NCI-H2107 treated with DMSO at 0.1 percent for 48 hours (cell line): Measurements from ENCODE around the gene SSTR3.
"Not testable (repeated sequence)": the region's sequence is repeated elsewhere in the genome, so short reads cannot be mapped to it uniquely, and the experiment has no call there.

Experiments used
- DNase-seq: peaks from one replicate; lab custom pipeline; 2025; ENCODE audit not compliant: unreplicated experiment; lab: John Stamatoyannopoulos, UW

SSTR3 gene

DNA sequence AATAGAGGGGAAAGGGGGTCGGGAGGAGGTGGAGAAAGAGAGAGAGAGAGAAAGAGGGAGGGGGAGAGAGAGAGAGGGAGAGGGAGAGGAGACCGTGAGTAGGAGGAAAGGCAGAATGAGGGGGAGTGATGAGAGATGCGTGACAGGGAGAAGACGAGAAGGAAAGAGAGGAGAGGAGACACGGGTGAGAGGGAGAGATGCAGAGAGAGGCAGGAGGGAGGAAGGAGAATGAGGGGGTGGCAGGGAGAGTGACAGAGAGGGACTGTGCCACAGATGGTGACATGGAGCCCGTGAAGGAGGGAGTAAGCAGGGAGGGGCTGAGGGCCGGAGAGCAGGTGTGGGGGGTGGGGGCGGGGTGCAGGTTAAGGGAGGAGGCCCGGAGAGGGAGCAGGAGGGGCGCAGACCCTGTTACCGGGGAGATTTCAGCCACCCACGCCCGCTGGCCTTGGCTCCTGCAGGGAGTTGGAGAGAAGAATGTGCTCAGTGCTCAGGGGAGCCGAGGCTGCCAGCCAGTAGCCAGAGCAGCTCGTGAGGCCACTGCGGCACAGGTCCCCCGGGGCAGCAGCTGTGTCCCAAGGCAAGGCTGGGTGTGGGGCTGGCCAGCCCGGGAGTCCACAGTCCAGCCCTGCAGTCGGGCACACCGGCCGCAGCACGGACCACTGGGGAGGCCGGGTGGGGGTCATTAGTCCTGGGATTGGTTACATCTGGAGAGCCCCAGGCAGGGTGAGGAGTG is at the start of gene SSTR3:
Gene SSTR3, minus strand, starts transcription at position 304 of the 733 bp plus-strand sequence. CDS start 4,674 bp downstream, outside the sequence.
- no peak for DNase-seq

DNA sequence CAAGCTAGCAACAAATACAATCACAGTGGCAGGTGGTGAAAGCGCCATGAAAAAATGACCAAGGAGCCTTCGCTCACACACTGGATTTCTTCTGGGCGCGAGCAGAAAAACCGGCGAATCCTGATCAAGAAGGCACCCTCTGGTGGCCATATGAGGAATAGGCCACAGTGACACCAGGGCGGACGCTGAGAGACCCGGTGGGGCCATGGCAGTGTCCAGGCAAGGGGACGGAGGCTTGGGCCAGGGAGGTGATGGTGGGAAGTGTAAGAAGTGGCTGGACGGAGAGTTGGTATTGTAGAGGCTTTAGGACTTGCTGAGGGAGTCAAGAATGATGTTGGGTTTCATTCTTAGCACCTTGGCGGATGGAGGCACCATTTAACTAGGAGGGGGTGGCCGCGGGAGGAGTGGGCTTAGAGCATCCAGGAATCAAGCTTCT is 48.6 kb upstream of the SSTR3 start:
- peak; percentile 14 for DNase-seq

DNA sequence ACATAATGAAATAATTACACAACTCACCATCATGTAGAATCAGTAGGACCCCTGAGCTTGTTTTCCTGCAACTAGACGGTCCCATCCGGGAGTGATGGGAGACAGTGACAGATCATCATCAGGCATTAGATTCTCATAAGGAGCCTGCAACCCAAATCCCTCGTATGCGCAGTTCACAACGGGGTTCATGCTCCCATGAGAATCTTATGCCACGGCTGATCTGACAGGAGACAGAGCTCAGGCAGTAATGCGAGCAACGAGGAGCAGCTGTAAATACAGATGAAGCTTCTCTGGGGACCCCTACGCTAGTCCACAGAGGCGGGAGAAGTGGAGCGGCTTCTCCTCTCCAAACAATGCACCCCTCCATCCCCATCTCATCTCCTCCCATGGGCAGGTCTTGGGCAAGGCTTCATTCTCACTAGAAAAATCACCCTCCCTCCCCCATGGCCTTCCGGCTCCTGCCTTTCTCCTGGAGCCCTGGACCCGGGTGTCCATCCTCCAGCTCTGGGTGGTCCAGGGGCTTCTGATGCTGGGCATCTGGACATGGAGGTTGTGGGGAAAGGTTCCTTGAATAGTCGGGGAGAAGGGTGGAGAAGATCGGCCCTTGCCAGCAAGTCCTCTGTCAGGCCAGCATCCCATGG is 48.0 kb upstream of the SSTR3 start:
- no peak for DNase-seq

DNA sequence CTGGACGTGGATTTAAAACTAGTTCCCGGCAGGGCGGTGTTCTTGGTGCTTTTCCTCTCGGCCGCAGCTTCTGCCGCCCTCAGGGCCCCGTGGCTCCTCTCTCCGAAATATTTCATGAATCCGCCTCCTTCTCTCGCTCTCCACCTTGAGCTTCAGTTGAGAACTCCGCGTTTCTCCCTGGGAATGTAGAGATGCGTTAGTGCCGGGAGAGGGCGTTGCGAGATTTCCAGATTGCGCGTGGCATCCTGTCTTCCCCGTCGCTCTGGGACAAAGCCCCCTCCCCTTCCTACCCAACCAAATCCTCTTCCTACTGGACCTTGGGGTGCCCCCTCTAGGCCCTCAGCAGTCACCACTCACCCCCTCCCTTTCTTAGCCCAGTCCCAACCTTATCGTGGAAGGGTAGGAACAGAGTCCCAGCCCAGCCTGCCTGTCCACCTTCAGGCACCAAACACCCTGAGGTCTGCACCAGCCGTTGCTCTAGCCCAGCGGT is 47.3 kb upstream of the SSTR3 start:
- no peak for DNase-seq

GRCh38 chr22:37258753-37259401 is 46.6 kb upstream of the SSTR3 start:
- DNase-seq: no peak

DNA sequence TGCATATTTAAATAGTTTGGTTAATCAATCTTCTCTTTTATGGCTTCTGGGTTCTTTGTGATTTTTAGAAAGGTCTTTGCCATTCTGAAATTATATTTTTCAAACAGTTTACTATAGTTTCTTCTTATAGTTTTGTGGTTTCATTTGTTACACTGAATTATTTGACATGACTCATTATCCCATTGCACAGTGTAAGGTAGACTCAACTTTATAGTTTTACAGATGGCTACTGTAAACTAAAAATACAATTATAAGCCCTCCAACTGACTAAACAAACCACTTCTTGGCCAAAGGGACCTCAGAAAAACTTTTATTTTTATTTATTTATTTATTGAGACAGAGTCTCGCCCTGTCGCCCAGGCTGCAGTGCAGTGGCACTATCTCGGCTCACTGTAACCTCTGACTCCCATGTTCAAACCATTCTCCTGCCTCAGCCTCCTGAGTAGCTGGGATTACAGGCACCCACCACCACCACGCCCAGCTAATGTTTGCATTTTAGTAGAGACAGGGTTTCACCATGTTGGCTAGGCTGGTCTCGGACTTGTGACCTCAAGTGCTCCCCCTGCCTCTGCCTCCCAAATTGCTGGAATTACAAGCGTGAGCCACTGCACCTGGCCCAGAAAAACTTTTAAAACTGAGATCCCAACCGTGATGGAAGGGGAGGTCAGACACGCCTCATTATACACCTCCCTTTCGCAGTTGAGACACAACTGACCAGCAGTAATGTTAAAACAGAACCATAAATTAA is 45.9 kb upstream of the SSTR3 start:
- DNase-seq: no peak

DNA sequence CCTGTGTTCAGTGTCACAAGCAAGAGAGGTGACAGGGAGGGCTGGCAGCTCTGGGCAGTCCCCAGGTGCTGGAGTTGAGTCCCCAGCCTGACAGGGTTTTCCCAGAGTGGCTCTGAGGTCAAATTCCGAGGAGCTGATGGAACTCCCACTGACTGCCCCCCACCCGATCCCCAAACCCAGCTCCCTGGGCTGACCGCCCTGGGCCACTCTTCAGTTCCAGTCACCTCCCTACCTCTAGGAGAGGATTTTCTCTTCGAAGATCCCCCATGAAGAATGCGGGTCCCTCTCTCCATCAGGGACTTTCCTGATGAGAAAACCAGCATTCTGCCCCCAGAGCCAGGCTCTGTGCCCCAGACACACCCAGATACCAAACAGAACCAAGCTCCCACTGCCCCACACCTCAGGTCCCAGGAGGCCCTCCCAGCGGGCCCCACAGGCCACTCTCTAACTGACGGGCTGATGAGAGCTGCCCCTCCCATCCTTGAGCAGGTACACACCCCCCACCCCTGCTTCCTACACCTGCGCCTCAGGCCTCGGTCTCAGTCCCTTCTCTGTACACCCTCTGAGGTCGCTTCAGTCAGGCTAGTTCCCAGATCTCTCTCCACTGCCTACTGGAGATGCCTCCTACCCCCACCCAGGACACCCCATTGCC is 43.9 kb upstream of the SSTR3 start:
- no peak for DNase-seq

DNA sequence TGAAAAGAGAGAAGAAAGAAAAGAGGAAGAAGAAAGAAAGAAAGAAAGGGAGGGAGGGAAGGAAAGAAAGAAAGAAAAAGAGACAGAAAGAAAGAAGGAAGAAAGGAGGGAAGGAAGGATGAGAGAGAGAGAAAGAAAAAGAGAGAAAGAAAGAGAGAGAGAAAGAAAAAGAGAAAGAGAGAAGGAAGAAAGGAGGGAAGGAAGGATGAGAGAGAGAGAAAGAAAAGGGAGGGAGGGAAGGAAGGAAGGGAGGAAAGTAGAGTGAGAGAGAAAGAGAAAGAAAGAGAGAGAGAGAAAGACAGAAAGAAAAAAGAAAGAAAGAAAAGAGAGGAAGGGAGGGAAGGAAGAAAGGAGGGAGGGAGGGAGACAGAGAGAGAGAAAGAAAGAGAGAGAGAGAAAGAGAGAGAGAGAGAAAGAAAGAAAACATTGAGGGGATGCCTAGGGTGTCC is 43.3 kb upstream of the SSTR3 start:
- no peak for DNase-seq

- no peak for DNase-seq
Measured at GRCh38 chr22:37254867-37255233, 42.6 kb upstream of the SSTR3 start.

DNA sequence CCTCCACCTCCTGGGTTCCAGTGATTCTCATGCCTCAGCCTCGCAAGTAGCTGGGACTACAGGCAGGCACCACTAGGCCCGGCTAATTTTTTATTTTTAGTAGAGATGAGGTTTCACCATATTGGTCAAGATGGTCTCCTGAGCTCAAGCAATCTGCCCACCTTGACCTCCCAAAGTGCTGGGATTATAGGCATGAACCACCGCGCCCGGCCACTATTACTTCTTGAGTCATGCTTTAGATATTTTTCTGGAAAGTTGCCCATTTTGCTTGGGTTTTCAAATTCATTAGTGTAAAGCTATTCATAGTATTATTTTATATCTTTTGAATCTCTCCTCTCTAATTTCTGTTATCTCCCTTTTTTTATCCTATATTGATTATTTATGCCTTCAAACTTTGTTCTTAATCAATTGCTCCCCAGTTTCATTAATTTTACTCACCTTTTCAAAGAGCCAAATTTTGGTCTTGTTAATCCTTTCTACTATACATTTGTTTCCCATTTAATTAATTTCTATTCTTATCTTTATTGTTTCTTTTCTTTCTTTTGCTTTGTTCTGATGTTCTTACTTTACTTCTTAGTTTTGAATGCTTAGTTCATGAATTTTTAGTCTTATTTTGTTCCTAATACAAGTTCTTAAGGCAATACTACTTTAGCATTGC is 42.1 kb upstream of the SSTR3 start:
- no peak for DNase-seq

GRCh38 chr22:37253126-37253660 is 40.9 kb upstream of the SSTR3 start:
- DNase-seq: no peak

DNA sequence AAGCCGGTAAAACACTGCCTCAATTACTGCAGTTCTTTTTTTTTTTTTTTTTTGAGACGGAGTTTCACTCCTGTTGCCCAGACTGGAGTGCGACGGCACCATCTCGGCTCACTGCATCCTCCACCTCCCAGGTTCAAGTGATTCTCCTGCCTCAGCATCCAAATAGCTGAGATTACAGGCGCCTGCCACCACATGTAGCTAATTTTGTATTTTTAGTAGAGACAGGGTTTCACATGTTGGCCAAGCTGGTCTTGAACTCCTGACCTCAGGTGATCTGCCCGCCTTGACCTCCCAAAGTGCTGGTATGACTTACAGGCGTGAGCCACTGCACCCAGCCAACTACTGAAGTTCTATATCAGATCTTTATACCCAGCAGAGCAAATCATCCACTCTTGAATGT is 39.6 kb upstream of the SSTR3 start:
- DNase-seq: not testable (repeated sequence)

DNA sequence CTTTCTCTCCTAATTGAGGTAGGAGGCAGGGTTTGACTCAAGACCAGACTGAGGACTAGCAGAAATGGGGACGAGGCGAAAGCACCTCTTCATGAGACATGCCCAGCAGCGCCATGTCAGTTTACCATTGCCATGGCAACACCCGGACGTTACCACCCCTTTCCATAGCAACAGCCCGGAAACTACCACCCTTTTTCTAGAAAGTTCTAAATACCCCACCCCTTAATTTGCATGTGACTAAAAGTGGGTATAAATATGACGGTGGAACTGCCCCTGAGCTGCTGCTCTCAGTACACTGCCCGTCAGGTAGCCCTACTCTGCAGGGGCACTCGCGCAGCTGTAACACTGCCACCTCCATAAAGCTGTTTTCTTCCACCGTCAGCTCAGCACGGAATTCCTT is 37.7 kb upstream of the SSTR3 start:
- no peak for DNase-seq

DNA sequence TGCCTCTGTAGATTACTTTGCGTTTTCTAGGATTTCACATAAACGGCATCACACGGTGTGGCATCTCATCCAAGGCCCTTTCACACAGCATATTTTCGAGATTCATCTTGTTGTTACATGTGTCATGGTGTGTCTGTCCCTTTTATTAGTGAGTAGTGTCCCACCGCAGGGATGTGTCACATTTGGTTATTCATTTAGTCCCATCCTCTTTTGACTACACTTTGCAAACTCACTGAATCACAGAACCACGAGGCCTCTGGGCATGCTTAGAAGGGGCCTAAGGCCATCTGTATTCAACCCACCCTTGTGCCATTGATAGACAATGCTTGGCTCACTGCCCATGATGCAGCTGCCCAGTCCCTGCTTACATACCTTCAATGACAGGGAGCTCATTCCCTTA is 36.0 kb upstream of the SSTR3 start:
- DNase-seq: no peak

DNA sequence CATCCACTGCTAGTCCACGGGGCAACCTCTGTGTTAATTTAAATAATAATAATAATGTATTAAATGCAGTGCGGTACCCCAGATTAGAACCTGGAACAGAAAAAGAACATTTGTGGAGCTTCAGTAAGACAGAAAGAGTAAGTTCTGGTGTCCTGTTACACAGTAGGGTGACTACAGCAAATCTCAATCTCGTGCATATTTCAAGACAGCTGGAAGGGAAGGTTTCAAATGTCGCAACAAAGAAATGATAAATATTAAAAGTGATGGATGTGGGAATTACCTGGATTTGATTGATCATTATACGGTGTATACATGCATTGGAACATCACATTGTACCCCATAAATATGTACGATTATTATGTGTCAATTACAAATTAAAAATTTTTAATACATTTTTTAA is 33.5 kb upstream of the SSTR3 start:
- no peak for DNase-seq

- no peak for DNase-seq
Measured at GRCh38 chr22:37244922-37245722, 32.8 kb upstream of the SSTR3 start.

DNA sequence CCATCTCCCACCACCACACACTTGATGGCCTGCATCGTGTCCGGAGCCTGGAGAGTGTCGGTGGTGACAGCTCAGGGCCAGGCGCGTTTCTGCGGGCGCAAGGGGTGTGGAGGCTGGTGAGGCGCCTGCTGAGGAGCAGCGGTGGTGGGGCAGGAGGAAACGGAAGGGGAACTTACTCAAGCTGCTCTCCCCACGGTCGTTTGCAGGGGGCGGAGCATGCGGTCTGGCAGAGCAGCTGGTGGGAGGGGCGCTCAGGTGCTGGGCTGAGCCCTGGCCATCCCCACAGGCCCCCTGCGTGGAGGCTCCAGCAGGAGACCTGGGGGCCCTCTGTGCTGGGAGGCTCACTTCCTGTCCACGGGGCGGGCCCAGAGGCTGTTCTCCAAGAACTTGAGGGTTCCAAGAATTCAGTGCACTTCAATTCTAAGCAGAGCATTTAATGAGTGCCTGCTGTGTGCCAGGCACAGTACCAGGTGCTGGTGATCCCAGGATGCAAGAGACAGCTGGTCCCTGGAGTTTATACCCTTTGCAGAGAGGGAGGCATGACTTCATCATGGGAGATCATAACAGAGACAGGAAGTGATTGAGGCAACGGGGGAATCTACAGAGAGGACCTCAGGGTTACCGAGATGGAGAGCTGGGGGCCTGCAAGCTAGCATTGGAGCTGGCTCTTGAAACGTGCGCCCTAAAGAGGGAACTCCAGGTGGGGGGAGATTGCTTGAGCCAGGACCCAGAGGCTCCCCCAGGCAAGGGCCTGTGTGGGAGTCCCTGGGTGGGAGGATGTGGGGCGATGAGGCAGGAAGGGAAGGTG is 32.0 kb upstream of the SSTR3 start, which contains the start of gene RAC2:
Gene RAC2, minus strand, starts transcription at position 156 of the 808 bp plus-strand sequence. Its CDS starts 121 bp downstream, at position 35.
- peak; percentile 36 for DNase-seq

- no peak for DNase-seq
Measured at GRCh38 chr22:37243402-37244113, 31.3 kb upstream of the SSTR3 start.
